HG03432 (cell line): ENCODE data around the gene AFF3.

Experiments
- ATAC-seq: cut with Tn5 transposase; IDR thresholded peaks from one replicate; pipeline ENCODE4 v1.9.1; 2021; ENCODE audit warnings: mild to moderate bottlenecking, moderate library complexity; ENCODE audit not compliant: unreplicated experiment

AFF3 gene

DNA sequence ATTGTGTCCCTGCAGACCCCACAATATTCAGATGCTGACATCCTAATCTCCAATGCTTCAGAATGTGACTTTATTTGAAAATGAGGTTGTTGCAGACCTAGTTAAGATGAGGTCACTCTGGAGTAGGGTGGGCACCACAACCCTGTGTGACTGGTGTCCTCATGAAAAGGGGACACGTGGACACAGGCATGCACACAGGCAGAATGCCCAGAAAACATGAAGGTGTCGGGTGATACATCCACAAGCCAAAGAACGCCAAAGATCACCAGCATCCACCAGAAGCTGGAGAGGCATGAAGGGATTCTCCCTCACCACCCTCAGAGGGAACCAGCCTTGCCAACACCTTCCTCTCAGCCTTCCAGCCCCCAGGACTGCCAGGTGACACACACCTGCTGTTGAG, 69.3 kb downstream of the AFF3 start:
- ATAC-seq: no peak

DNA sequence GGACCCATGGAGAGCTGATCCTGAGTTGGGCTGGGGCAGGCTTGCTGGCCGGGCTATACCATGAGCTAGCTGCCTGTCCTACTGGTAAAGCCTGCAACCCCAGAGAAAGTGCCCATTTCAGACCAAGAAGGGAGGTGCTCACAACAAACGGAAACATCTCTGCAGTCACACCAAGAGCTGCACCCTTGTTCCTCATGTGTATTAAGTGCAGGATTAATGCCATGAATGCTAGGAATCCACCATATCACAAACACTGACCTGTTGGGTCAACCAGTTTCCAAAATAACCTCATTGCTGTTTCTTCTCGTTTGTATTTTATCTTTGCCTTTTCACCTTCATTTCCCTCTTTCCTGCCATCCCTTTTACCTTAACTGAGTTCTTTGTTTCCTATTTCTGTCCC, 69.9 kb downstream of the AFF3 start:
- no peak for ATAC-seq

DNA sequence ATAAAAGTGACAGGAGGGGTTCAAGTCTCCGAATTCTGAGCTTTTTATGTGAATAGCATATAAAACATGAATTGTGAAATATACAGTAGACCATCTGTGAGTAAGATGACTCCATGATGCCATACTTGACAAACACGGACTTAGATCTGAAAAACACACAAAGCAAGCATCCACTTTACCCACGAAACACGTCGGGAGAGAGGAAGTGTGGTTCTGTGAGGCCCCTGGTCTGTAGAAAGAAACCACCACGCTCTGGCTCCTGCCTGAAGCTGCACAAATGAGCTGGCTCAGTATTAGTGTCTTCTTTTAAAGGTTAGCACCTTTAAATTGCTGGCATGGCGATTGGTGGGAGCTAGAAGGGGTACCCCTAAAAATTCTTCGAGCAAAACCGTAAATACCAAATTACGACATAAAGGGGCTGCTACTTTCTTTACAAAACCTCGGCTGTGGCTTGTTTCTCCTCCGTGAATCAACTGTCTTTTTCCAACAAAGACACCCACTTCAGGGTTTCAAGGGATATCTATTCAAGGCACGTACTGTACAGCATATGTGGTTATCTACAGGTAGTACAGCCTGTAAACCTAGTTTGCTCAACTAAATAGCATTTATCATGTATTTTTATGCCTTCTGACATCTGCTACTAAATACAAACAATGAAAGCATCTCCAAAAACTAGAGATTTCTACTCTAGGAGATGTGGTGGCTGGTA, 70.9 kb downstream of the AFF3 start:
- no peak for ATAC-seq

DNA sequence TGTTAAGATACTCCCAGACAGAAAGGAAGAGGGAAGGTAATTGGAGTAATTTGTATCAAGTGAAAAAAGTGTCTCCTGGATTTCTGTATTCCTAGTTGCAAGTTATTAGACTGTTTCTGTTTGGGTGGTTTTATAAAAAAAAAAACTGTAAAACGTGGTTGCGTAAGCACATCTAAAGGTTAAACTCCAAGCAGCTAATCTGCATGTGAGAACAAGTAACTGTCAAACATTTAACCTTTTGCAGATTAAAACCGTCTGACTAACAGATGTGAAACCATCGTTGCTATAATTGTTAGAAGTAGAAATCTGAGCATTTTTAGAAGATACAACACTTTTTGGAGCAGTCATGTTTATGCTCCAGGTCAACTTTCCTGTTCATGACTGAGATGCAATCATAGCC, 72.3 kb downstream of the AFF3 start:
- ATAC-seq: no peak

DNA sequence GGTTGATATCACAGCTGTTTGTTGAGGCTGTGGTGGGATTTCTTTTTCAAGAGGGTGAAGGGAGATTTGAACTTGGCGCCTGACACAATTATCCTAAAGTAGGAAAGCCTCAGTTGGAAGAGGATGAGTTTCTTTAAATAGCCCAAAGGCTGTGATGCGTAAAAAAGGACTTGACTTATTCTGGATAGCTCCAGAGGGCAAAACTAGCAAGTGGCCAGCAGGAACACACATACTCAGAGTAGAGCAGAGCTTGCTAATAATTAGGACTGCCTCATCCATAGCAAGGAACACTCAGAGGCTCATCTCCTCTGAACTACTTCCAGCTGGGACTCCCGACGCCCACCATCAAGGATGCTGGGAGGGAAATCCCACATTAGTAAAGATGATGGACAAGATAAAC, 74.0 kb downstream of the AFF3 start:
- no peak for ATAC-seq

DNA sequence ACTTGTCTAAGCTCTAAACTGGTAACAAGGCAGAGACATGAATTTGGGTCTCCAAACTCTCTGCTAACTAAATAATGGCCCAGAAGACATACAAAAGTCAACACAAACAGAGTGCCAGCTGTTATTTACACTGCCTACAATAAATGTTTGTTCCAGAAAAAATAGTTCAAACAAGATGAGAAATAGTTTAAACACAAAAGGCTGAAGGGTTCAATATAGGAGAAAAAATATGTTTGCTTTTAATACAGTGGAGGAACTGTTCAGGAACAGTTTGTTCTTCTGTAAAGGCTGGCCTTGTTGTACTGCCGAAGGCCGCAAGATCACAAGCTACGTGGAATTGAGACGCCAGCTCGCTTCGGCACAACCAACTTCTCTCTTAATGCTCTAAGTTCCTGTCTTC, 74.6 kb downstream of the AFF3 start:
- no peak for ATAC-seq

DNA sequence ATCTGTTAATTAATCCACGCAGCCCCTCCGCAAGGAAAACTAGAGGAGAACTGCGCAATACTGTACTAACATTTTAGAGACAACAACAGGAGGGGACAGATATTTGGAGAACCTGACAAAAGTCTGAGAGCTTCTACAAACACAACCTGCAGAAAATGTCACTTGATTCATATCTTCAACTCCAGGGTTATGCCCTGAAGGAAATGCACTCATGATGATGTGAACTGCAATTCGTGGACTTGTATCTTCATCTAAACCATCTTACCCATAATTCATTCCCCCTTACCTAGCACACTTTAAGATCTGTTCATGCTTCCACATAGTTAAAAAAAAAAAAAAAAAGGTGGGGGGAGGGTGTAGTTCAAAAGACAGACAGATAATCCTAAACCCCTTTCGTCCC, 75.5 kb downstream of the AFF3 start:
- no peak for ATAC-seq

DNA sequence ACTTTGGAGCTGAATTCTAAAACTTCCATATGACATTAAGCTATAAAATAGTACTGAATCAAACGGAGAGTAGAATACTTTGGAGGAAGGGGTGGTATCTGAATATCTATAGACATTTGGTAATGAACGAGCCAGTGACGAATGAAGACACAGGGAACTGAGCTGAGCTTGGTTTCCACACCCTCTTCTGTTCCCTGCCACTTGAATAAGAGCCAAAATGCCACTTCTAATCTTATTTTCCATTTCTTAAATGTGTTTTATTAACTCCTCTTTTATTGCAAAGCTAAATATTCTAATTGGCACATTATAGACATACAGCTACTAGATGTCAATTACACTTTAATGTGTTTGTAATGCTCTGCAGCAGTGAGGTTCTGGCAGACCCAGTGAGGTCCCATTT, 76.1 kb downstream of the AFF3 start:
- no peak for ATAC-seq

DNA sequence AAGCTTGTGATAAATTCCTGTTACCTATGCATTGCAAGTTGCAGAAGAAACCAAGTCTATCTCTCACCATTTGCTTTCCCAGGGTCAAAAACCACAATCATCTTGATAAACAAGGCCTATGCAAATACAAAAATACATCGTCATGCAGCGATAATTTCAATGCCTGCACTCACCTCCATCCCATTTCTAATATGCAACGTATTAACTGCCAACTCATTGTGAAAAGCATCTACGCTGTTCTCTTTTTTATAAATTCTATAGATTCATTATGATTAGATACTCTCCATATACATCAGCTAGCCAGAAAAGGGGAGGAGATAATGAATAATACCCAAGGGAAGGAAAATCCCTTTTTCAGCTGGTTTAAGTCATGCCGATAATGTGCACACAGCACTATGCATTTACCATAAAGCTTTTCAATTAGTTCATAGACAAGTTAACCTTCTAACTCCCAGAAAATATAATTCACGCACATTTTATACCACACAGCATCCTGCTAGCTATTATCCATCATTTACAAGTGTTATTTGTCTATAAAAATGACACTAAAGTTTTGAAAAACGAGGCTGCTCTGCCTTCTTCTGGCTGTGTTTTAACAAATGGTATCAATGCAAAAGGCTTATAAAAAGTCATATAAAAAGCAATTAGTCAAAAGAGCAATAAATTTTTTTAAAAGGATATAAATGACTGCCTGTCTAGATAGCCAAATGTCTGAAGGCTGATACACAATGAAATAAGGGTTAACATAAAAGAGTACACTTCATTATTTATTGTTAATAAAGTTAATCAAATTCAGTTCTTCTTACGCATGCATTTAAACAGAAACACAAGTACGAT, 77.6 kb downstream of the AFF3 start:
- ATAC-seq: no peak

DNA sequence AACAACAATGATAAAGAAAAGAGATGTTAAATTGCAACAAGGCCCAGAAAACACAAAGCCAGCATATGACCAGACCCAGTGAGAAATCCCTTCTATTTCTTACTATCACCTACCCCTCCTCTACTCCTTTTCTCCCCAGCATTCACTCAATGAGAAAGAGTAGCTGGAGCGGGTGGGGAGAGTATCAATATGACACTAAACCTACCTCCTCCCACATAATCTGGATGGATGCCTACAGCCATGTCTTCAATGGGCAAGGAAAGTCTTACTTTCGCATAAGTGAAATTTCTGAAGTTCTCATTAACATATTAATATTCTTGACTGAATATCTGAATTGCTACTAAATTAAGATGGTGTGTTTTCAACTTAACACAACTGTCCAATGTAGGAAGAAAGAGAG, 78.2 kb downstream of the AFF3 start:
- no peak for ATAC-seq

DNA sequence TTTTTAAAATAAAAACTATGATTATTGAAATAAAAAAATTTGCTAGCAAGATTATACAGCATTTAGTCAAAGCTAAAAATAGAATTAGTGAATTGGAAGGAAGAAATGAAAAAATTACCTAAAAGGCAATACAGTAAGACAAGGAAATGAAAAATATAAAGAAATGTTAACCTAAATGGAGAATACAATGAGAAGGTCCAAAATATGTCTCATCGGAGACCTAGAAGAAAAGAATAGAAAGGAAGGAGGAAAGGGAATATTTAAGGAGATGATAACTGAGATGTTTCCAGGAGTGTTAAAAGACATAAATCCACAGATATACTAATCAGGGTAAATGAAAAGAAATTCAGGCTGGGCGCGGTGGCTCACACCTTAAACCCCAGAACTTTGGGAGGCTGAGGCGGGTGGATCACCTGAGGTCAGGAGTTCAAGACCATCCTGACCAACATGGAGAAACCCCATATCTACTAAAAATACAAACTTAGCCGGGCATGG, 78.9 kb downstream of the AFF3 start:
- ATAC-seq: no peak

DNA sequence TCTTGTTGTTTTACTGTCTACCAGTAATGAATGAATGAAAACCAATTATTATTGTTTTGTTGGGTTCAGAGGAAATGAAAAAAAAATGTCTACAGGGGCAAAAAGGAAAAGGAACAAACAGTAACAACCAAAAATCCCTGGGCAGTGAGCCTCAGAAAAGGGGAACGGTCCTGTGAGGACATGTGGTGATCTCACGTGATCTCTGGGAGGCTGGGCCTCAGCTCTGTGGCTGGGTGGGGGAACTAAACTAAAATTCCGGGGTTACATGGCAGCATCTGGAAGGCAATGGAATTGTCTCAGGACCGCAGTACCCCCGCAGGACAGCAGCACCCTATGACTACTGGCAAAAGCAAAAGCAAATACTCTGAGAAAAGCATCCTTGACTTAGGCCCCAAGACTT, 80.1 kb downstream of the AFF3 start:
- ATAC-seq: no peak

DNA sequence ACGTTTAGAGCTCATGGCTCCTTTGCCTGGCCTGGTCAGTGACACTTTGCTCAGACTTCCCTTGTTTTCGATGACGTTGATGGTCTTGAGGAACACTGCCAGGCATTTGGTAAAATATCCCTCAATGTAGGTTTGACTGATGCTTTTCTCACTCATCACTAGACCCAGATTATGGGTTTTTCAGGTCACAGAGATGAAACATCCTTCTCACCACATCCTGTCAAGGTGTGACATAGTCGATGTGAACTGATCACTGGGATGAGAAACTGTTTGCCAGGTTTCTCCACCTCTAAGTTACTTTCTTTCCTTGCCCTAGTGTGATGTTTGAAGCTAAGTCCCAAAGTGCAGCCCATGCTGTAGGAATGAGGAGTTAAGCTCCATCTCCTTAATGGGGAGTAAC, 81.5 kb downstream of the AFF3 start:
- ATAC-seq: no peak

DNA sequence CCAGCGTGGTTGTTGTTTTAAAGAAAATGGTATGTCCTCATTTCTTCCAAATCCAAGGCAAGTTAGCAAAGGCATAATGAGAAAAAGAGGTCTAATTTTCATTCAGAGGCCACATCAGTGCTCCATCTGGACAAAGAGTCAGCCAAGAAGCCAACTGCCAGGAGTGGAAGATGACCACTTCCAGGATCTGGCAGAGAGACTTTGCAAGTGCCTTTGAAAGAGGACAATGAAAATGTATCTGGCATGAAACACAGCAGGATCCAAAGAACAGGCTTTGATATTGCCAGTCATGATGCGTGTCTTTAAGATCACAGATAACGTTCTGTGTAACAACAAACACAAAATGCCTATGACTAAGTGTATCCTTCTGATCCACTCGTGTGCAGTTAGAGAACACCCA, 82.8 kb downstream of the AFF3 start:
- no peak for ATAC-seq

DNA sequence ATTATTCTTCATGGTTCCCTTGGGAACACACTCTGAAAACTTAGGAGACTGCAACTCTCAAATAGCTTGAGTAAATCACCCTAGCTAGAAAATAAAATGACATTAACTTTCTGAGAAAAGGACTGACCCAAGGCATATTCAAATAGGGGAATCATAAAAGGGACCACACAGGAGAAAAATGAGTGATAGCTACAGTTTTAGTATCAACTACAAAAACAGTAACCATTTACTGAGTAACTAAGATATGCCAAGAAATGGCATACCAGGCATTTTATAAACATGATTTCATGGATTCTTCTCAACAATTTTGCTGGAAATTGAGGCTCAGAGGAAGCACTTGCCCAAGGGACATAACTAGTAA, 84.5 kb downstream of the AFF3 start:
- no peak for ATAC-seq

DNA sequence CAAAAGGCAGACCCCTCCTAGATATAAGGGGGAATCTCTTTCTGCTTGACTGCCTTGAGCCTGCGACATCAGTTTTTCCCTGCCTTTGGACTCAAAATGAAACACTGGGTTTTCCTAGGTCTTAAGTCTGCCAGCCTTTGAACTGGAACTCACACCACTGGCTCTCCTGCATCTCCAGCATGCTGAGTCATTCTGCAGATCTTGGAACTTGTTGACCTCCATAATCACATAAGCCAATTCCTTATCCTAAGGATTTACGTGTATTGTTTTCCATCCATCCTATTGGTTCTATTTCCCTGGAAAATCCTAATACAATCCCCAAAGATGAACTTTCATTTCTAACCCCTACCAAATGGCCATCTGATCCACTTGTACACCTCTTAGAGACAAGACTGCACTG, 88.0 kb downstream of the AFF3 start:
- ATAC-seq: no peak

DNA sequence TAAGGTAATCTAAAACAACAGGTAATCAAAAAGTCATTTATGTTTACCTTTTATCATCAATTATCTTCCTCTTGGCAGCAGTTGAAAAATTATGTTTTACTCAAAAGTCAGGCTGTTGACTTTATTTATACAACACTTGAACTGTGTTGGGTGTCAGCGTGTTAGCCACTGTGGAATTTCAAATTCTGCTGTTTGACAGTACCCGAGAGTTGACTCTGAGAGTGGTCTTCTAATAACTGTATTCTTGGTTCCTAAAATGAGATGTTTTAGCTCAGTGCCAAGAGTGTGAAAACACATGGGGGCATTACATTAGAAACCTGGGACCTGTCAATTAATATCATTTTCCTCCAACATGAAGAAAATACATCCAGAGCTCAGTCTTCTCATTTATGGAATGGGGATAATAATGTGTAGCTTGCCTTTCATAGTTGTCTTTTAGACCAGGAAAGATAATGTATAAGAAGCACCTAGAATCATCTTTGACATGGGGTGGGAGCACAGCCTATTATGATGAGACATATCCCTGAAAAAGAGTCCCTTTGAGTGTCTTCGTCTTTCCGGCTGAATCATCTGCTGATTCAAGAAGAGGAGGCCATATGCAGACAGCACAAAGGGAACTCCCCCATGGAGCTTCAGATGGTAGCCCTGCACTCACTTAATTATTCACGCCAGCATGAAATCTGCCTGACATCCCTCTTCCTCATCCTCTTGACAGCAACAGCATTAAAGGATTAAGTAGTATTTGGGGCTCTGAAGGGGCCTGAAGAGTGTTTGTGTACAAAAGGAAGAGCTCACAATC, 89.1 kb downstream of the AFF3 start:
- ATAC-seq: no peak

DNA sequence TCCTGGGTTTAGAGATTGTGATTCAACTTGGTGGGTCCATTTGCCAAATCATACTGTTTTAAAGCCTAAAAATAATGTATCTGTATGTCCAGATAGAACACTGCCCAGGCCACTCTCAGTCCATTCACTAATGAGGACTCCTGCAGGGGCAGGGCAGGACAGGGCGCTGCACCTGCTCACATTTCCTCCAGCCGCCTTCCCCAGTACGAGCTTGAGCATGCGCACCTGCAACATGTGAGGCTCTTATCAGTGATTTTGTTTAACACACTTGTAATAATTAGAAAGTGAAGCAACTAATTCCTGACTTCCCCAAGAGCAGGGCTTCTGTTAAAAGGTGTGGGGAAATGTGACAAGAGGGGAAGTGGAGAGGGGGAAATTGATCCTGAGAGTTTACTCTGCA, 89.7 kb downstream of the AFF3 start:
- ATAC-seq: no peak

DNA sequence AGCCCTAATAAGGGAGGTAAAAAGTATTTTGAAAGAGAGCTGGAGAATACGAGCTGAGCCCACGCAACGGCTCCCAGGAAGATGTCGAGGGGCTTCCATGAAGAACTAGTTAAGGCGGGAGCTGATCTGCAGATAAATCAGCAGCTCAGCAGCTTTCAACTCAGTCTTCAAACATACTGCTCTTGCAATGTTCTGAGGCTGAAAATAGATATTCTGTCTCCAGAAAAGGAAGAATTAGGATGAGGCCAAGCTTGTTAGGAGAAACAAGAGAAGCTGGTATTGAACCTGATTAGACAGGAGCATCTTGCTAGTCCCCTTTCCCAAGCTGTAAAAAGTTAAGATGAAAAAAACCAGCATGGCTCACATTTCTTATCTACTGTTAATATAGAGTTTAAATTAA, 91.1 kb downstream of the AFF3 start:
- no peak for ATAC-seq

DNA sequence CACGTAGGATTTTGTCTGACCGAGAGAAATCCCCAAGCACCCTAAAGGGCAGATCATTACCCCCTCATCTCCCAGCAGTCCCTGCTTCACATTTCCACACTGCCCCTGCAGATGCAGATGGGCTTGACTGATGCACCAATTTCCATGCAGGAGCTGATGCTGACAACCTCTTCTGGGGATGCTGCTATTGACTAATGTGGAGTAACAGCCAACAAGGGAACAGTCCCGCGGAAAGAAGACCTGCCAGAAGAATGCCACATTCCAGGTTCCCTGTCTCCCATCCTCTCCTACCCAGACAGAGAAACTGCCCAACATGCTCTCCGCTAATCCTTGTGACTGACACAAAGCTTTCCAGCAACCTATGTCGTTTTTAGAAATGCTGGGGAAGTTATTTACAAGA, 91.7 kb downstream of the AFF3 start:
- no peak for ATAC-seq
